WTC11 (cell line): ENCODE results near the gene UBC. TPM values are rescaled to one million over a fixed set of nuclear protein-coding genes. Genes with fewer than 3 reads are reported as not detected.

Experiments used
- ATAC-seq: fragments of 200-7000 bp; cut with Tn5 transposase; 2 replicates; pipeline ENCODE4 v1.10.0; 2021; ENCODE audit warnings: mild to moderate bottlenecking, moderate library complexity
- CTCF ChIA-PET: fragments of 300-600 bp; sonication (Branson Sonifier 250); formaldehyde crosslinking; loops from one replicate; lab custom pipeline; 2021; ENCODE audit warnings: antibody characterized with exemption; lab: Charles Lee
- POLR2A ChIA-PET: fragments of 350-600 bp; sonication (Branson Sonifier 250); formaldehyde crosslinking; loops from one replicate; lab custom pipeline; 2021; ENCODE audit warnings: antibody characterized with exemption; lab: Charles Lee
- DNase-seq: peaks from one replicate; pipeline ENCODE4 v3.0.0; 2021; ENCODE audit warnings: low spot score
- H3K27ac Mint-ChIP-seq: 2 replicates; pipeline ENCODE4 v1.8.0; 2021; ENCODE audit warnings: mixed read lengths
- H3K27me3 Mint-ChIP-seq: 2 replicates; pipeline ENCODE4 v1.8.0; 2021; ENCODE audit warnings: low read depth, mild to moderate bottlenecking, moderate library complexity, mixed read lengths
- H3K36me3 Mint-ChIP-seq: 2 replicates; pipeline ENCODE4 v1.8.0; 2021; ENCODE audit warnings: mixed read lengths
- H3K4me1 Mint-ChIP-seq: 2 replicates; pipeline ENCODE4 v1.8.0; 2022; ENCODE audit warnings: mixed read lengths
- H3K4me3 Mint-ChIP-seq: 2 replicates; pipeline ENCODE4 v1.8.0; 2021; ENCODE audit warnings: mild to moderate bottlenecking, moderate library complexity, mixed read lengths
- H3K9me3 Mint-ChIP-seq: 2 replicates; pipeline ENCODE4 v1.8.0; 2021; ENCODE audit warnings: mixed read lengths
- ESRRA ChIP-seq: sonication (generic); formaldehyde crosslinking; IDR thresholded peaks from 2 replicates; pipeline ENCODE4 v1.8.1; 2022; ENCODE audit warnings: mild to moderate bottlenecking, missing genetic modification reagents, borderline replicate concordance
- FOXJ3 ChIP-seq: sonication (generic); formaldehyde crosslinking; IDR thresholded peaks from 2 replicates; pipeline ENCODE4 v1.9.0; 2021; ENCODE audit warnings: missing genetic modification reagents, mild to moderate bottlenecking, borderline replicate concordance
- FOXK1 ChIP-seq: sonication (generic); formaldehyde crosslinking; IDR thresholded peaks from 2 replicates; pipeline ENCODE4 v1.8.0; 2022; ENCODE audit warnings: mild to moderate bottlenecking, moderate library complexity, missing genetic modification reagents
- FOXP1 ChIP-seq: sonication (generic); formaldehyde crosslinking; IDR thresholded peaks from 2 replicates; pipeline ENCODE4 v1.8.0; 2022; ENCODE audit warnings: missing genetic modification reagents, mild to moderate bottlenecking, moderate library complexity, borderline replicate concordance
- GABPB1 ChIP-seq: sonication (generic); formaldehyde crosslinking; IDR thresholded peaks from 2 replicates; pipeline ENCODE4 v1.8.1; 2023; ENCODE audit warnings: mild to moderate bottlenecking, missing genetic modification reagents
- HMGA2 ChIP-seq: fragments of 250-450 bp; sonication (Bioruptor Pico); IDR thresholded peaks from 2 replicates; pipeline ENCODE4 v1.4.0; 2021; ENCODE audit warnings: mild to moderate bottlenecking, moderate library complexity
- JAZF1 ChIP-seq: fragments of 250-450 bp; sonication (Bioruptor Pico); IDR thresholded peaks from 2 replicates; pipeline ENCODE4 v1.9.0; 2021; ENCODE audit warnings: moderate library complexity, mild to moderate bottlenecking, inconsistent platforms
- NFATC4 ChIP-seq: fragments of 250-450 bp; sonication (Bioruptor Pico); IDR thresholded peaks from 2 replicates; pipeline ENCODE4 v1.9.0; 2021; ENCODE audit warnings: mild to moderate bottlenecking
- PRRX2 ChIP-seq: fragments of 250-450 bp; sonication (Bioruptor Pico); IDR thresholded peaks from 2 replicates; pipeline ENCODE4 v1.8.0; 2021; ENCODE audit warnings: mild to moderate bottlenecking
- RORB ChIP-seq: fragments of 250-450 bp; sonication (Bioruptor Pico); IDR thresholded peaks from 2 replicates; pipeline ENCODE4 v1.9.0; 2021; ENCODE audit warnings: mild to moderate bottlenecking
- SMAD3 ChIP-seq: sonication (generic); formaldehyde crosslinking; IDR thresholded peaks from 2 replicates; pipeline ENCODE4 v1.8.0; 2022; ENCODE audit warnings: missing genetic modification reagents, mild to moderate bottlenecking, borderline replicate concordance
- SOX15 ChIP-seq: fragments of 250-450 bp; sonication (Bioruptor Pico); IDR thresholded peaks from 2 replicates; pipeline ENCODE4 v1.9.0; 2021; ENCODE audit warnings: mild to moderate bottlenecking
- SP1 ChIP-seq: sonication (generic); formaldehyde crosslinking; conservative IDR thresholded peaks from 2 replicates; pipeline ENCODE4 v1.8.1; 2022; ENCODE audit warnings: missing genetic modification reagents
- TCF7 ChIP-seq: sonication (generic); formaldehyde crosslinking; IDR thresholded peaks from 2 replicates; pipeline ENCODE4 v1.8.0; 2022; ENCODE audit warnings: mild to moderate bottlenecking, low read depth, missing genetic modification reagents, moderate library complexity
- ZNF121 ChIP-seq: sonication (generic); formaldehyde crosslinking; IDR thresholded peaks from 2 replicates; pipeline ENCODE4 v1.8.0; 2023; ENCODE audit warnings: missing genetic modification reagents
- ZNF219 ChIP-seq: sonication (generic); formaldehyde crosslinking; IDR thresholded peaks from 2 replicates; pipeline ENCODE4 v1.8.0; 2023; ENCODE audit warnings: missing genetic modification reagents, mild to moderate bottlenecking, borderline replicate concordance
- ZNF423 ChIP-seq: fragments of 250-450 bp; sonication (Bioruptor Pico); IDR thresholded peaks from 2 replicates; pipeline ENCODE4 v2.1.2; 2022; ENCODE audit warnings: mild to moderate bottlenecking, moderate library complexity
- total RNA-seq: library from RNA; stranded (reverse); gene quantifications from 3 replicates; pipeline ENCODE4 v1.2.3, GENCODE V29; 2021
- TF ChIP-seq, protein P1 (sequence below): sonication (generic); formaldehyde crosslinking; IDR thresholded peaks from 2 replicates; pipeline ENCODE4 v1.8.0; 2022; ENCODE audit warnings: missing genetic modification reagents
- TF ChIP-seq, protein P2 (sequence below): sonication (generic); formaldehyde crosslinking; IDR thresholded peaks from 2 replicates; pipeline ENCODE4 v1.8.0; 2022; ENCODE audit warnings: mild to moderate bottlenecking, missing genetic modification reagents
- TF ChIP-seq, protein P3 (sequence below): sonication (generic); formaldehyde crosslinking; IDR thresholded peaks from 2 replicates; pipeline ENCODE4 v1.8.1; 2022; ENCODE audit warnings: mild to moderate bottlenecking, moderate library complexity, missing genetic modification reagents
- TF ChIP-seq, protein P4 (sequence below): fragments of 250-450 bp; sonication (Bioruptor Pico); IDR thresholded peaks from 2 replicates; pipeline ENCODE4 v1.9.0; 2021; ENCODE audit warnings: mild to moderate bottlenecking
- TF ChIP-seq, protein P5 (sequence below): fragments of 250-450 bp; sonication (Bioruptor Pico); conservative IDR thresholded peaks from 2 replicates; pipeline ENCODE4 v1.9.0; 2021; ENCODE audit warnings: mild to moderate bottlenecking
- TF ChIP-seq, protein P6 (sequence below): sonication (generic); formaldehyde crosslinking; IDR thresholded peaks from 2 replicates; pipeline ENCODE4 v1.8.0; 2023; ENCODE audit warnings: missing genetic modification reagents, mild to moderate bottlenecking, borderline replicate concordance

UBC gene
- total RNA-seq, 1 experiment from 2014 or later, result 530 TPM

DNA sequence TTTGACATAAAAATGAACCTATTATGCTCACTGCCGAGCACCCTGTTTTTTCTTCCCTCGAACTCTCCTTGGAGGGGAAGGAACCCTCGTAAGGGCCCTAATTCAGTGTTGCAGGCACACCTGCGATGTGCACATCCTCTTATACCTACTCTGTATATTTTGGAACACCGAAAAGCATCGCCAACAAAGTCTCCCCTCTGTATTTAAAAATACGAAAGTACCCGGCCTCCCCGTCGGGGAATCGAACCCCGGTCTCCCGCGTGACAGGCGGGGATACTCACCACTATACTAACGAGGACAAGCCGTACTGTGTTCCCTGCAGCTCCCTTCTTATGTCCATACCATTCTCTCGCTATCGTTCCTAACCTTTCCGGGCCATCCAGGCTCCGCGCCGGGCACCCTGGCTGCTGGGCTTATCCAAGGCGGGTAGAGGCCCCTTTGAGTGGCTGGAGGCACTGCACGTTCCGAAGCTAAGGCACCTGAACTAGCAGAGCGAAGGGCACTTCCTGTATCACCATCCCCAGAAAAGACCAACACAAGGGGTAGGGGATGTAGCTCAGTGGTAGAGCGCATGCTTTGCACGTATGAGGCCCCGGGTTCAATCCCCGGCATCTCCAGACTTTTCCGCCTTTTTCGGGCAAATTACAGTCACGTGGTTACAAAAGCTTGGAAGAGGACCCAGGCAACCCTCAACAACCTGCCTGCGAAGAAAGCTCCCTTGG lies 25.1 kb upstream of the UBC start:
- DNase-seq (peak; percentile 90), ATAC-seq (peak; percentile 80)
- Mint-ChIP-seq H3K9me3 (no peaks in the 10 kb centered on the region), H3K27ac (no peak overlapping the region), H3K4me1 (peaks cover 14% of the 10 kb centered on the region), H3K36me3 (0 out of 2 replicates have a peak, but pooled peaks cover 2% of the 10 kb centered on the region), H3K27me3 (no peaks in the 10 kb centered on the region), H3K4me3 (no peak overlapping the region)
- ChIA-PET POLR2A (interaction anchor here (0.5 to 1.9 kb wide), 9 partner anchors 16 to 1483 kb away, joined by 3 to 10 read pairs (median 5); partner anchors contain the start of gene UBC), CTCF (interaction anchor here (0.6 to 2.3 kb wide), 17 partner anchors 8 to 125 kb away, joined by 3 to 53 read pairs (median 6); partner anchors contain the start of genes AACS, BRI3BP and UBC)
- TF ChIP-seq PRRX2 (CRISPR knock-in tag) (peak; percentile 73; the same call in 1 of the 2 replicates), SP1 (CRISPR knock-in tag) (peak; percentile 75), TCF7 (CRISPR knock-in tag) (no peak), NFATC4 (CRISPR knock-in tag) (peak; percentile 91), HMGA2 (CRISPR knock-in tag) (no peak), RORB (peak; percentile 79; the same call in 1 of the 2 replicates), FOXK1 (no peak), SMAD3 (CRISPR knock-in tag) (0 out of 2 replicates have a peak, but pooled peaks have one; percentile 57), ZNF219 (CRISPR knock-in tag) (no peak), ZNF423 (CRISPR knock-in tag) (no peak), GABPB1 (CRISPR knock-in tag) (0 out of 2 replicates have a peak, but pooled peaks have one; percentile 2), ESRRA (no peak), SOX15 (CRISPR knock-in tag) (no peak), ZNF121 (CRISPR knock-in tag) (no peak), JAZF1 (CRISPR knock-in tag) (no peak), FOXP1 (CRISPR knock-in tag) (no peak; the same call in 1 of the 2 replicates), FOXJ3 (0 out of 2 replicates have a peak, but pooled peaks have one; percentile 61)
- TF ChIP-seq, protein P1, sequence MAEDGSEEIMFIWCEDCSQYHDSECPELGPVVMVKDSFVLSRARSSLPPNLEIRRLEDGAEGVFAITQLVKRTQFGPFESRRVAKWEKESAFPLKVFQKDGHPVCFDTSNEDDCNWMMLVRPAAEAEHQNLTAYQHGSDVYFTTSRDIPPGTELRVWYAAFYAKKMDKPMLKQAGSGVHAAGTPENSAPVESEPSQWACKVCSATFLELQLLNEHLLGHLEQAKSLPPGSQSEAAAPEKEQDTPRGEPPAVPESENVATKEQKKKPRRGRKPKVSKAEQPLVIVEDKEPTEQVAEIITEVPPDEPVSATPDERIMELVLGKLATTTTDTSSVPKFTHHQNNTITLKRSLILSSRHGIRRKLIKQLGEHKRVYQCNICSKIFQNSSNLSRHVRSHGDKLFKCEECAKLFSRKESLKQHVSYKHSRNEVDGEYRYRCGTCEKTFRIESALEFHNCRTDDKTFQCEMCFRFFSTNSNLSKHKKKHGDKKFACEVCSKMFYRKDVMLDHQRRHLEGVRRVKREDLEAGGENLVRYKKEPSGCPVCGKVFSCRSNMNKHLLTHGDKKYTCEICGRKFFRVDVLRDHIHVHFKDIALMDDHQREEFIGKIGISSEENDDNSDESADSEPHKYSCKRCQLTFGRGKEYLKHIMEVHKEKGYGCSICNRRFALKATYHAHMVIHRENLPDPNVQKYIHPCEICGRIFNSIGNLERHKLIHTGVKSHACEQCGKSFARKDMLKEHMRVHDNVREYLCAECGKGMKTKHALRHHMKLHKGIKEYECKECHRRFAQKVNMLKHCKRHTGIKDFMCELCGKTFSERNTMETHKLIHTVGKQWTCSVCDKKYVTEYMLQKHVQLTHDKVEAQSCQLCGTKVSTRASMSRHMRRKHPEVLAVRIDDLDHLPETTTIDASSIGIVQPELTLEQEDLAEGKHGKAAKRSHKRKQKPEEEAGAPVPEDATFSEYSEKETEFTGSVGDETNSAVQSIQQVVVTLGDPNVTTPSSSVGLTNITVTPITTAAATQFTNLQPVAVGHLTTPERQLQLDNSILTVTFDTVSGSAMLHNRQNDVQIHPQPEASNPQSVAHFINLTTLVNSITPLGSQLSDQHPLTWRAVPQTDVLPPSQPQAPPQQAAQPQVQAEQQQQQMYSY, result no peak
- TF ChIP-seq, protein P2, sequence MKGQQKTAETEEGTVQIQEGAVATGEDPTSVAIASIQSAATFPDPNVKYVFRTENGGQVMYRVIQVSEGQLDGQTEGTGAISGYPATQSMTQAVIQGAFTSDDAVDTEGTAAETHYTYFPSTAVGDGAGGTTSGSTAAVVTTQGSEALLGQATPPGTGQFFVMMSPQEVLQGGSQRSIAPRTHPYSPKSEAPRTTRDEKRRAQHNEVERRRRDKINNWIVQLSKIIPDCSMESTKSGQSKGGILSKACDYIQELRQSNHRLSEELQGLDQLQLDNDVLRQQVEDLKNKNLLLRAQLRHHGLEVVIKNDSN (CRISPR knock-in tag), result peak; percentile 93
- TF ChIP-seq, protein P3, sequence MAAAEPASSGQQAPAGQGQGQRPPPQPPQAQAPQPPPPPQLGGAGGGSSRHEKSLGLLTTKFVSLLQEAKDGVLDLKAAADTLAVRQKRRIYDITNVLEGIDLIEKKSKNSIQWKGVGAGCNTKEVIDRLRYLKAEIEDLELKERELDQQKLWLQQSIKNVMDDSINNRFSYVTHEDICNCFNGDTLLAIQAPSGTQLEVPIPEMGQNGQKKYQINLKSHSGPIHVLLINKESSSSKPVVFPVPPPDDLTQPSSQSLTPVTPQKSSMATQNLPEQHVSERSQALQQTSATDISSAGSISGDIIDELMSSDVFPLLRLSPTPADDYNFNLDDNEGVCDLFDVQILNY, result no peak
- TF ChIP-seq, protein P4, sequence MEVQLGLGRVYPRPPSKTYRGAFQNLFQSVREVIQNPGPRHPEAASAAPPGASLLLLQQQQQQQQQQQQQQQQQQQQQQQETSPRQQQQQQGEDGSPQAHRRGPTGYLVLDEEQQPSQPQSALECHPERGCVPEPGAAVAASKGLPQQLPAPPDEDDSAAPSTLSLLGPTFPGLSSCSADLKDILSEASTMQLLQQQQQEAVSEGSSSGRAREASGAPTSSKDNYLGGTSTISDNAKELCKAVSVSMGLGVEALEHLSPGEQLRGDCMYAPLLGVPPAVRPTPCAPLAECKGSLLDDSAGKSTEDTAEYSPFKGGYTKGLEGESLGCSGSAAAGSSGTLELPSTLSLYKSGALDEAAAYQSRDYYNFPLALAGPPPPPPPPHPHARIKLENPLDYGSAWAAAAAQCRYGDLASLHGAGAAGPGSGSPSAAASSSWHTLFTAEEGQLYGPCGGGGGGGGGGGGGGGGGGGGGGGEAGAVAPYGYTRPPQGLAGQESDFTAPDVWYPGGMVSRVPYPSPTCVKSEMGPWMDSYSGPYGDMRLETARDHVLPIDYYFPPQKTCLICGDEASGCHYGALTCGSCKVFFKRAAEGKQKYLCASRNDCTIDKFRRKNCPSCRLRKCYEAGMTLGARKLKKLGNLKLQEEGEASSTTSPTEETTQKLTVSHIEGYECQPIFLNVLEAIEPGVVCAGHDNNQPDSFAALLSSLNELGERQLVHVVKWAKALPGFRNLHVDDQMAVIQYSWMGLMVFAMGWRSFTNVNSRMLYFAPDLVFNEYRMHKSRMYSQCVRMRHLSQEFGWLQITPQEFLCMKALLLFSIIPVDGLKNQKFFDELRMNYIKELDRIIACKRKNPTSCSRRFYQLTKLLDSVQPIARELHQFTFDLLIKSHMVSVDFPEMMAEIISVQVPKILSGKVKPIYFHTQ (CRISPR knock-in tag), result peak; percentile 89
- TF ChIP-seq, protein P5, sequence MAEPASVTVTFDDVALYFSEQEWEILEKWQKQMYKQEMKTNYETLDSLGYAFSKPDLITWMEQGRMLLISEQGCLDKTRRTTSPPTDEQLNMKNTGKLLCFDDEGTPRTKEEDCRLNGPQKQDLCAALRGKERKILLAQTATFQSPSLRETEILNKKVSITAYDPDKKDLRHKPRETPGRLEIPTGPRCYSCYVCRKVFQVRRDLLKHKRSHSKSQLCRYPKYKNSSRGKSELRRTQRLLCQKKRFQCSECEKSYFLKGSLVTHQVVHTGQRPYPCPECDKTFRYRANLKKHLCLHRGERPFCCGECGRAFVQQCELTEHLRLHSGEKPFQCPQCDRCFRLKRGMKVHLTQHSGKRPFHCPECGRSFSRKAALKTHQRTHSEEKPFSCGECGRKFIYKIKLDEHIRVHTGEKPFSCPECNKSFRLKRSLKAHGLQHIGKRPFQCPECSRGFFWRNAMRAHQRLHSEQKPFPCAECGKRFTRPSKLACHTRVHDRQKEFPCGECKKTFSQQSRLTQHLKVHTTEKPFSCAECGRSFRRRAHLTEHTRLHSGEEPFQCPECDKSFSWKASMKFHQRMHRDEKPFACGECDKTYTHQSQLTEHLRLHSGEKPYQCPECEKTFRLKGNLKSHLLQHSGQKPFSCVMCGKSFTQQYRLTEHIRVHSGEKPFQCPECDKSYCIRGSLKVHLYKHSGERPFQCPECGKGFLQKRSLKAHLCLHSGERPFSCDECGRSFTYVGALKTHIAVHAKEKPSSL (CRISPR knock-in tag), result peak; percentile 89
- TF ChIP-seq, protein P6, sequence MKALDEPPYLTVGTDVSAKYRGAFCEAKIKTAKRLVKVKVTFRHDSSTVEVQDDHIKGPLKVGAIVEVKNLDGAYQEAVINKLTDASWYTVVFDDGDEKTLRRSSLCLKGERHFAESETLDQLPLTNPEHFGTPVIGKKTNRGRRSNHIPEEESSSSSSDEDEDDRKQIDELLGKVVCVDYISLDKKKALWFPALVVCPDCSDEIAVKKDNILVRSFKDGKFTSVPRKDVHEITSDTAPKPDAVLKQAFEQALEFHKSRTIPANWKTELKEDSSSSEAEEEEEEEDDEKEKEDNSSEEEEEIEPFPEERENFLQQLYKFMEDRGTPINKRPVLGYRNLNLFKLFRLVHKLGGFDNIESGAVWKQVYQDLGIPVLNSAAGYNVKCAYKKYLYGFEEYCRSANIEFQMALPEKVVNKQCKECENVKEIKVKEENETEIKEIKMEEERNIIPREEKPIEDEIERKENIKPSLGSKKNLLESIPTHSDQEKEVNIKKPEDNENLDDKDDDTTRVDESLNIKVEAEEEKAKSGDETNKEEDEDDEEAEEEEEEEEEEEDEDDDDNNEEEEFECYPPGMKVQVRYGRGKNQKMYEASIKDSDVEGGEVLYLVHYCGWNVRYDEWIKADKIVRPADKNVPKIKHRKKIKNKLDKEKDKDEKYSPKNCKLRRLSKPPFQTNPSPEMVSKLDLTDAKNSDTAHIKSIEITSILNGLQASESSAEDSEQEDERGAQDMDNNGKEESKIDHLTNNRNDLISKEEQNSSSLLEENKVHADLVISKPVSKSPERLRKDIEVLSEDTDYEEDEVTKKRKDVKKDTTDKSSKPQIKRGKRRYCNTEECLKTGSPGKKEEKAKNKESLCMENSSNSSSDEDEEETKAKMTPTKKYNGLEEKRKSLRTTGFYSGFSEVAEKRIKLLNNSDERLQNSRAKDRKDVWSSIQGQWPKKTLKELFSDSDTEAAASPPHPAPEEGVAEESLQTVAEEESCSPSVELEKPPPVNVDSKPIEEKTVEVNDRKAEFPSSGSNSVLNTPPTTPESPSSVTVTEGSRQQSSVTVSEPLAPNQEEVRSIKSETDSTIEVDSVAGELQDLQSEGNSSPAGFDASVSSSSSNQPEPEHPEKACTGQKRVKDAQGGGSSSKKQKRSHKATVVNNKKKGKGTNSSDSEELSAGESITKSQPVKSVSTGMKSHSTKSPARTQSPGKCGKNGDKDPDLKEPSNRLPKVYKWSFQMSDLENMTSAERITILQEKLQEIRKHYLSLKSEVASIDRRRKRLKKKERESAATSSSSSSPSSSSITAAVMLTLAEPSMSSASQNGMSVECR, result 0 out of 2 replicates have a peak, but pooled peaks have one; percentile 55
